GM12873 (cell line): Measurements from ENCODE around the gene ACTN3.

ENCODE experiments used
- TF ChIP-seq, protein P1 (sequence below): IDR thresholded peaks from 2 replicates; pipeline ENCODE4 v1.5.1; 2012; ENCODE audit warnings: low read depth, mild to moderate bottlenecking, moderate library complexity, low read length, control low read depth; ENCODE audit not compliant: insufficient read depth; ENCODE audit errors: missing control alignments

The ACTN3 gene

DNA sequence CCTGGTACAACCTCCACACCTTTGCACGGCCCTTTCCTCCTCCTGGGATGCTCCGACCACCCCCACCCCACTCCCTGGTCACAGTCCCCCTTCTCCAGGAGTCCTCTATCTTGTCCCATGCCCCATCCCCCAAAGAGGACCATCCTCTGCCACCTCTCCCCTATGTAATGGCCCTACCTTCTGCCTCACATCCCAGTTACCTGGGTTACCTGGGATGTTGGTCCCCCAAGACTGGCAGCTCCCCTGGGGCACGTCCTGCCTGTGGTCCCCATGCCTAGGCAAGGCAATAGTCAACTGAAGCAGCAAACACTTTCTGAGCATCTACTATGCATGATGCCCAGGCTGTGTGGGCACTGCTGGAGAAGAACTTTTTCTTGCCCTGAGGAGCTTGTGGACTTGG lies 8.7 kb downstream of the ACTN3 start:
- TF ChIP-seq, protein P1, sequence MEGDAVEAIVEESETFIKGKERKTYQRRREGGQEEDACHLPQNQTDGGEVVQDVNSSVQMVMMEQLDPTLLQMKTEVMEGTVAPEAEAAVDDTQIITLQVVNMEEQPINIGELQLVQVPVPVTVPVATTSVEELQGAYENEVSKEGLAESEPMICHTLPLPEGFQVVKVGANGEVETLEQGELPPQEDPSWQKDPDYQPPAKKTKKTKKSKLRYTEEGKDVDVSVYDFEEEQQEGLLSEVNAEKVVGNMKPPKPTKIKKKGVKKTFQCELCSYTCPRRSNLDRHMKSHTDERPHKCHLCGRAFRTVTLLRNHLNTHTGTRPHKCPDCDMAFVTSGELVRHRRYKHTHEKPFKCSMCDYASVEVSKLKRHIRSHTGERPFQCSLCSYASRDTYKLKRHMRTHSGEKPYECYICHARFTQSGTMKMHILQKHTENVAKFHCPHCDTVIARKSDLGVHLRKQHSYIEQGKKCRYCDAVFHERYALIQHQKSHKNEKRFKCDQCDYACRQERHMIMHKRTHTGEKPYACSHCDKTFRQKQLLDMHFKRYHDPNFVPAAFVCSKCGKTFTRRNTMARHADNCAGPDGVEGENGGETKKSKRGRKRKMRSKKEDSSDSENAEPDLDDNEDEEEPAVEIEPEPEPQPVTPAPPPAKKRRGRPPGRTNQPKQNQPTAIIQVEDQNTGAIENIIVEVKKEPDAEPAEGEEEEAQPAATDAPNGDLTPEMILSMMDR: no peak

DNA sequence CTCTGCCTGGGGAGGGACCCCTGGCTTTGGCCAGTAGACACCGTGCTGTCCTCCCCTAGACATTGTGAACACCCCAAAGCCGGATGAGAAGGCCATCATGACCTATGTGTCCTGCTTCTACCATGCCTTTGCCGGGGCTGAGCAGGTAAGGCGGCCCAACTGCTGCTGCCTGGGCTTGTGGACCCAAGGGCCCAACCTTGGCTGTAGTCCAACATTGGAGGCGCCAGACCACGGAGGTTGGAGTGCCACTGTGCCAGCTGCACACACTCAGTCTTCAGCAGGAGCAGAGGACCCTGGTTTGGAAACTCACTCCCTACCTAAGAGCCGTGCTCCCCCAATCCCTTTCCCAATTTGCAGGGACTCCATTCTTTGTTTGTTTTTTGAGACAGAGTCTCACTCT lies 9.4 kb downstream of the ACTN3 start:
- TF ChIP-seq, protein P1: no peak

DNA sequence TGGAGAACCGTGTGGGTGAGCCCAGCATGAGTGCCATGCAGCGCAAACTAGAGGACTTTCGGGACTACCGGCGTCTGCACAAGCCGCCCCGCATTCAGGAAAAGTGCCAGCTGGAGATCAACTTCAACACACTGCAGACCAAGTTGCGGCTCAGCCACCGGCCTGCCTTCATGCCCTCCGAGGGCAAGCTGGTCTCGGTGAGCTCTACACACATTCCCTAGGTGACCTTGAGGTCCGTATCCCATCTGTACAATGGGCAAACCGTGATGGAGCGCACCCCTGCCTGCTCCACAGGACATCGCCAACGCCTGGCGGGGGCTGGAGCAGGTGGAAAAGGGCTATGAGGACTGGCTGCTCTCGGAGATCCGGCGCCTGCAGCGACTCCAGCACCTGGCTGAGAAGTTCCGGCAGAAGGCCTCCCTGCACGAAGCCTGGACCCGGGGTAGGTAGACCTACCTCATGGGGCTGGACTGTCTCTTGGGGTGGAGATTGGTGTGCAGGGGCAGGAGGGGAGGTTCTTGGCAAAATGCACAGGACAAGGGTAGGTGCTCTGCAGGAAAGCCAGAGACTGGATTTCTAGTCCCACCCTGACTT lies 11.1 kb downstream of the ACTN3 start:
- TF ChIP-seq, protein P1: no peak

DNA sequence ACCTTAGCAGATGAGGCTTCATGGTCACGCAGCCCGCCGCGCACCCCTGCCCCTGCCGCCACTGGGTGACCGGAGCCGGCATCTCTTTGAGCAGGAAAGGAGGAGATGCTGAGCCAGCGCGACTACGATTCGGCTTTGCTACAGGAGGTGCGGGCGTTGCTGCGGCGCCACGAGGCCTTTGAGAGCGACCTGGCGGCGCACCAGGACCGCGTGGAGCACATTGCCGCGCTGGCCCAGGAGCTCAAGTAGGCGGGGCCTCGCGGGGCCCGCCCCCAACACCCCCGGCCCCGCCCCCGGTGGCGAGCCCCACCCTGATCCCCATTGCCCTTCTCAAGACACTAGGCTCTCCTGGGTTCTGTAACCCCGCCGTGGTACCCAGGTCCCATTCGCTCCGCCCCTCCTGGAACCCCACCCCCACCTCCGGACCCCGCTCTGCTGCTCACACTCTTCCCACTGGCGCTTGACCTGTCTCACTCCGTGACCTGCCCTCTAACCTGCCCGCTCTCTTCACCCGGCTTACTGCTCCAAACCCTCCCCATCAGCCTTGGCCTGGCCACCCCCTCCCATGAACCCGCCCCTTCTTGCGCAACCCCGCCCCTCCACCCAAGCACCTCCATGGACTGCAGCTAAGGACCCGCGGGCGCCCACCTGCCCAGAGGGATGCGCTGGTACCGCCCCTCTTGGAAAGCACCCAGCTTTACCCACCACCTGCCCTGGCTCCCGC lies 12.6 kb downstream of the ACTN3 start:
- TF ChIP-seq, protein P1: no peak

DNA sequence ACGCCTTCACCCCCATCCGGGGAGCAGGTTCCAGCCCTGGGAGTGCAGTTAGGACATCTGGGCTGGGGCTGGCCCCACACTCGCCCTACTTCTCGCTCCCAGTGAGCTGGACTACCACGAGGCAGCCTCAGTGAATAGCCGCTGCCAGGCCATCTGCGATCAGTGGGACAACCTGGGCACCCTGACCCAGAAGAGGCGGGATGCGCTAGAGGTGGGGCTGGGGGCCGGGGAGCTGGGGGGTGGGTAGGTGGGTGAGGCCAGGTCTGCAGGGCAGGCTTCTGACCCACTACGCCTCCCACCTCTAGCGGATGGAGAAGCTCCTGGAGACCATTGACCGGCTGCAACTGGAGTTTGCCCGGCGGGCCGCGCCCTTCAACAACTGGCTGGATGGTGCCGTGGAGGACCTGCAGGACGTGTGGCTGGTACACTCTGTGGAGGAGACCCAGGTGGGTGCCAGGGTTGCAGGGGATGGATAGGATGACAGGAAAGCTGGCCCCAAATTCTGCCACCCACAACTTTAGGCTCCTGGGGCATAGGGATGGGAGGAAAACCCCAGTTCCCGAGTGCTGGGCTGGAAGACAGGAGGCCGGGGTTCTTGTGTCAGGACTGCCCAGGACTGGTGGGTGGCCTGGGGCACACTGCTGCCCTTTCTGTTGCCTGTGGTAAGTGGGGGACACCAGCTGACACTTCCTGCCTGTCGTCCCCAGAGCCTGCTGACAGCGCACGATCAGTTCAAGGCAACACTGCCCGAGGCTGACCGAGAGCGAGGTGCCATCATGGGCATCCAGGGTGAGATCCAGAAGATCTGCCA lies 13.4 kb downstream of the ACTN3 start:
- TF ChIP-seq, protein P1: no peak

DNA sequence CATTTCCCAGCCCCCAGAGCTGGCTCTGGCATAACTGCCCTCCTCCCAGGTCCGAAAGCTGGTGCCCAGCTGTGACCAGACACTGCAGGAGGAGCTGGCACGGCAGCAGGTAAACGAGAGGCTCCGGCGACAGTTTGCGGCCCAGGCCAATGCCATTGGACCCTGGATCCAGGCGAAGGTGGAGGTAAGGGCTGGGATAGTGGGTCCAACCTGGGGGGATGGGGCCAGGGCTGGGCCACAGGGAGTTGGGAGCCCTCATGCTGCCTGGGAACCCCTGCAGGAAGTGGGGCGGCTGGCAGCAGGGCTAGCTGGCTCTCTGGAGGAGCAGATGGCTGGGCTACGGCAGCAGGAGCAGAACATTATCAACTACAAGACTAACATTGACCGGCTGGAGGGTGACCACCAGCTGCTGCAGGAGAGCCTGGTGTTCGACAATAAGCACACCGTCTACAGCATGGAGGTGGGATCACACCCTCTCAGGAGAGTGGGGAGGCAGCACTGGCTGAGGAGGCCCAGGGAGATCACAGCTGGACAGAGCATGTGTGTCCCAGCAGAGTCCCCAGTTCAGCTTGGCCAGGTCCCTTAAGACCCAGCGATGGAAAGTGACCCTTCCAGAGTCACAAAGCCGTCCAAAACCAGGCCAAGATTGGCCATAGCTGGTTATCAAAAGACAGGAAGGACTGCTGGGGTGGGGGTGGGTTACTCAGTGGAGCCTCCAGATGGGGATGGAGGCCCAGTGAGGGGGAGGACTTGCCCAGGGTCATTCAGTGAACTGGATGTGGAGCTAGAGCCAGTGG lies 14.7 kb downstream of the ACTN3 start:
- TF ChIP-seq, protein P1: no peak

DNA sequence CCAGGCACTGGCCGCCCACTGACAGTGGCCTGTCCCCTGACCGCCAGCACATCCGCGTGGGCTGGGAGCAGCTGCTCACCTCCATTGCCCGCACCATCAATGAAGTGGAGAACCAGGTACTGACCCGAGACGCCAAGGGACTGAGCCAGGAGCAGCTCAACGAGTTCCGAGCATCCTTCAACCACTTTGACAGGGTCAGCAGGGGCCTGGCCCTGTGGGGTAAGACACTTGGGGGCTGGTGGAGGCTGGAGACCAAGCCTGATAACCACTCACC lies 15.2 kb downstream of the ACTN3 start:
- TF ChIP-seq, protein P1: no peak
